Measurements from ENCODE around the gene ADSS1.

GRCh38 chr14:104784846-104785707 is 61.0 kb downstream of the ADSS1 start:
- TF ChIP-seq CTCF (conservative IDR thresholded peaks at IDR 0.05; ENCODE audit: low read length) = no peak
- TF ChIP-seq EZH2phosphoT487 (IDR thresholded peaks at IDR 0.05; ENCODE audit: borderline replicate concordance) = no peak

All from Loucy (cell line).